CD4-positive, alpha-beta memory T cell (primary cell): ENCODE measurements around the gene LHX2. TPM values are rescaled to one million over a fixed set of nuclear protein-coding genes. Genes with fewer than 3 reads are reported as not detected.

Experiments
- CTCF ChIA-PET: fragments of 350-600 bp; sonication (Branson Sonifier 250); formaldehyde crosslinking; loops from one replicate; lab custom pipeline; 2021; ENCODE audit warnings: inconsistent platforms; ENCODE audit not compliant: partially characterized antibody; lab: Charles Lee
- POLR2A ChIA-PET: fragments of 350-600 bp; sonication (Branson Sonifier 250); formaldehyde crosslinking; loops from one replicate; lab custom pipeline; 2021; ENCODE audit not compliant: partially characterized antibody; lab: Charles Lee
- DNase-seq, 5 donors: peaks; one replicate each; pipeline versions ENCODE4 v3.0.0 to v3.0.0-alpha.2; 2020 to 2022; ENCODE audit warnings: mixed read lengths in 1 of 5
- H3K27ac ChIP-seq: one replicate; pipeline ENCODE4 v1.7.0; 2013; ENCODE audit warnings: low read depth, low read length
- H3K27me3 ChIP-seq: 2 replicates; pipeline ENCODE4 v1.7.0; 2013; ENCODE audit warnings: mild to moderate bottlenecking, low read length, moderate library complexity; ENCODE audit not compliant: insufficient read depth
- H3K36me3 ChIP-seq: 2 replicates; pipeline ENCODE4 v1.7.0; 2013; ENCODE audit warnings: mild to moderate bottlenecking, low read length, moderate library complexity; ENCODE audit not compliant: insufficient read depth
- H3K4me1 ChIP-seq: 2 replicates; pipeline ENCODE4 v1.7.0; 2013; ENCODE audit warnings: mild to moderate bottlenecking, low read length, moderate library complexity; ENCODE audit not compliant: insufficient read depth
- H3K4me3 ChIP-seq, 2 donors: one replicate each; pipeline ENCODE4 v1.7.0; 2013; ENCODE audit warnings: low read length in 2 of 2, mild to moderate bottlenecking in 1 of 2
- H3K9me3 ChIP-seq, 2 donors: one replicate each; pipeline ENCODE4 v1.7.0; 2013; ENCODE audit warnings: low read length in 2 of 2, control low read depth in 1 of 2; ENCODE audit not compliant: control insufficient read depth in 1 of 2
- H3K27ac Mint-ChIP-seq, 7 donors: one replicate each; pipeline ENCODE4 v1.8.0; 2020 to 2021; ENCODE audit warnings: mixed read lengths in 7 of 7, mild to moderate bottlenecking in 6 of 7, inconsistent platforms in 3 of 7, moderate library complexity in 3 of 7
- H3K27me3 Mint-ChIP-seq, 2 donors: one replicate each; pipeline ENCODE4 v1.8.0; 2020 to 2021; ENCODE audit warnings: mixed read lengths in 2 of 2
- H3K36me3 Mint-ChIP-seq, 2 donors: one replicate each; pipeline ENCODE4 v1.8.0; 2020 to 2021; ENCODE audit warnings: mixed read lengths in 2 of 2, inconsistent platforms in 1 of 2, mild to moderate bottlenecking in 1 of 2
- H3K4me1 Mint-ChIP-seq, 4 donors: one replicate each; pipeline ENCODE4 v1.8.0; 2020 to 2021; ENCODE audit warnings: mixed read lengths in 4 of 4, mild to moderate bottlenecking in 1 of 4
- H3K4me3 Mint-ChIP-seq, 8 donors: one replicate each; pipeline ENCODE4 v1.8.0; 2020 to 2021; ENCODE audit warnings: mixed read lengths in 8 of 8, mild to moderate bottlenecking in 7 of 8, moderate library complexity in 6 of 8, inconsistent platforms in 3 of 8
- H3K9me3 Mint-ChIP-seq, 8 donors: one replicate each; pipeline ENCODE4 v1.8.0; 2020 to 2021; ENCODE audit warnings: mixed read lengths in 8 of 8, mild to moderate bottlenecking in 5 of 8, inconsistent platforms in 3 of 8, moderate library complexity in 1 of 8
- intact Hi-C: fragments of 100-400 bp; cut with micrococcal nuclease; formaldehyde crosslinking; loops from one replicate; pipeline ENCODE4 v1.15.1; 2023
- polyA plus RNA-seq, 2 donors: library from polyadenylated mRNA; unstranded; fragments of 300-500 nt; fragmentation: Illumina TruSeq; gene quantifications; one replicate each; pipeline ENCODE4 v1.2.3, GENCODE V29; 2021
- total RNA-seq, 2 experiments: library from RNA; stranded (reverse); gene quantifications; one replicate each; pipeline ENCODE4 v1.2.3, GENCODE V29; 2021

The LHX2 gene
- total RNA-seq (not detected), polyA plus RNA-seq (not detected)

- Histone ChIP-seq H3K4me1 (peaks cover 25% of the 10 kb centered on the region), H3K36me3 (no peaks in the 10 kb centered on the region), H3K27me3 (peaks cover 57% of the 10 kb centered on the region), H3K4me3 (no peak within 1 kb of the TSS), H3K9me3 (no peaks in the 10 kb centered on the region), H3K27ac (no peak within 1 kb of the TSS)
- Mint-ChIP-seq H3K9me3 (peaks cover 0 to 5% (median 0%) of the 10 kb centered on the region in 8 donors), H3K4me3 (peak within 1 kb of the TSS in 5 of 8 donors; percentile 18 to 68 (median 51)), H3K36me3 (no peaks in the 10 kb centered on the region), H3K27me3 (peaks cover 54 to 60% of the 10 kb centered on the region in 2 donors), H3K4me1 (peaks cover 20 to 57% (median 35%) of the 10 kb centered on the region in 4 donors), H3K27ac (no peak within 1 kb of the TSS)
- POLR2A ChIA-PET, result no interaction called here
- CTCF ChIA-PET, result no interaction called here
- DNase-seq, result no peak
- intact Hi-C loops, result no loop called here
Measured at GRCh38 chr9:124011460-124012301, at the start of gene LHX2. Gene LHX2, plus strand, starts transcription at chr9:124011768. Its CDS starts 581 bp downstream, at chr9:124012349.

- Mint-ChIP-seq H3K27me3 (peaks cover 10 to 29% of the 10 kb centered on the region in 2 donors), H3K4me3 (no peak overlapping the region), H3K27ac (no peak overlapping the region), H3K4me1 (peaks cover 0 to 6% (median 2%) of the 10 kb centered on the region in 4 donors), H3K9me3 (peaks cover 0 to 3% (median 0%) of the 10 kb centered on the region in 8 donors), H3K36me3 (no peaks in the 10 kb centered on the region)
- POLR2A ChIA-PET, result no interaction called here
- no peak for DNase-seq
- H3K27ac ChIP-seq, result no peak overlapping the region
- no peaks in the 10 kb centered on the region for H3K36me3 ChIP-seq
- no peaks in the 10 kb centered on the region for H3K9me3 ChIP-seq
- H3K27me3 ChIP-seq, result no peaks in the 10 kb centered on the region
- H3K4me3 ChIP-seq, result no peak overlapping the region
- CTCF ChIA-PET, result no interaction called here
- H3K4me1 ChIP-seq, result no peaks in the 10 kb centered on the region
- intact Hi-C loops, result no loop called here
Measured at GRCh38 chr9:123964761-123965160, 46.8 kb upstream of the LHX2 start.

GRCh38 chr9:123965801-123966686 is 45.5 kb upstream of the LHX2 start:
- Mint-ChIP-seq H3K9me3 (peaks cover 0 to 2% (median 0%) of the 10 kb centered on the region in 8 donors), H3K27ac (no peak overlapping the region), H3K4me3 (no peak overlapping the region), H3K4me1 (peaks cover 0 to 6% (median 2%) of the 10 kb centered on the region in 4 donors), H3K27me3 (peaks cover 10 to 31% of the 10 kb centered on the region in 2 donors), H3K36me3 (no peaks in the 10 kb centered on the region)
- Histone ChIP-seq H3K27me3 (no peaks in the 10 kb centered on the region), H3K9me3 (no peaks in the 10 kb centered on the region), H3K27ac (no peak overlapping the region), H3K36me3 (no peaks in the 10 kb centered on the region), H3K4me3 (no peak overlapping the region), H3K4me1 (no peaks in the 10 kb centered on the region)
- DNase-seq, result no peak
- ChIA-PET CTCF (no interaction called here), POLR2A (no interaction called here)
- intact Hi-C loops, result no loop called here

GRCh38 chr9:123967323-123967722 is 44.2 kb upstream of the LHX2 start:
- Histone ChIP-seq H3K4me3 (no peak overlapping the region), H3K36me3 (no peaks in the 10 kb centered on the region), H3K27ac (no peak overlapping the region), H3K27me3 (no peaks in the 10 kb centered on the region), H3K9me3 (no peaks in the 10 kb centered on the region), H3K4me1 (no peaks in the 10 kb centered on the region)
- Mint-ChIP-seq H3K27me3 (peaks cover 10 to 29% of the 10 kb centered on the region in 2 donors), H3K36me3 (no peaks in the 10 kb centered on the region), H3K9me3 (peaks cover 0 to 2% (median 0%) of the 10 kb centered on the region in 8 donors), H3K4me1 (peaks cover 0 to 6% (median 2%) of the 10 kb centered on the region in 4 donors), H3K27ac (no peak overlapping the region), H3K4me3 (no peak overlapping the region)
- POLR2A ChIA-PET, result no interaction called here
- intact Hi-C loops, result no loop called here
- CTCF ChIA-PET, result no interaction called here
- DNase-seq, result no peak

GRCh38 chr9:123972618-123973017 is 39.0 kb upstream of the LHX2 start:
- intact Hi-C loops, result no loop called here
- DNase-seq, result no peak
- Mint-ChIP-seq H3K9me3 (no peaks in the 10 kb centered on the region), H3K27me3 (peaks cover 3 to 13% of the 10 kb centered on the region in 2 donors), H3K27ac (no peak overlapping the region), H3K4me3 (no peak overlapping the region), H3K4me1 (no peaks in the 10 kb centered on the region), H3K36me3 (no peaks in the 10 kb centered on the region)
- Histone ChIP-seq H3K27me3 (no peaks in the 10 kb centered on the region), H3K4me3 (no peak overlapping the region), H3K27ac (no peak overlapping the region), H3K9me3 (no peaks in the 10 kb centered on the region), H3K4me1 (no peaks in the 10 kb centered on the region), H3K36me3 (no peaks in the 10 kb centered on the region)
- CTCF ChIA-PET, result no interaction called here
- POLR2A ChIA-PET, result no interaction called here

GRCh38 chr9:123973590-123974223 is 37.9 kb upstream of the LHX2 start:
- no peaks in the 10 kb centered on the region for H3K9me3 Mint-ChIP-seq
- no peak for DNase-seq
- H3K36me3 Mint-ChIP-seq, result no peaks in the 10 kb centered on the region
- Histone ChIP-seq H3K9me3 (no peaks in the 10 kb centered on the region), H3K4me1 (no peaks in the 10 kb centered on the region), H3K27ac (no peak overlapping the region), H3K27me3 (no peaks in the 10 kb centered on the region), H3K36me3 (no peaks in the 10 kb centered on the region), H3K4me3 (no peak overlapping the region)
- CTCF ChIA-PET, result no interaction called here
- H3K4me1 Mint-ChIP-seq, result no peaks in the 10 kb centered on the region
- POLR2A ChIA-PET, result no interaction called here
- no peak overlapping the region for H3K27ac Mint-ChIP-seq
- no peak overlapping the region for H3K4me3 Mint-ChIP-seq
- intact Hi-C loops, result no loop called here
- peaks cover 3 to 8% of the 10 kb centered on the region in 2 donors for H3K27me3 Mint-ChIP-seq
